HG03442 (cell line): Measurements from ENCODE around the gene SDC4.

ENCODE experiments used
- ATAC-seq: cut with Tn5 transposase; IDR thresholded peaks from one replicate; pipeline ENCODE4 v1.9.1; 2021; ENCODE audit warnings: mild to moderate bottlenecking, moderate library complexity; ENCODE audit not compliant: unreplicated experiment

Gene SDC4

GRCh38 chr20:45347936-45348778 lies at the start of gene SDC4:
Gene SDC4, minus strand, starts transcription at chr20:45348424. Its CDS starts 40 bp downstream, at chr20:45348384.
- no peak for ATAC-seq

- ATAC-seq, result no peak
These were observed 46.8 kb upstream of the SDC4 start for GRCh38 chr20:45395114-45395415.

- no peak for ATAC-seq
These were observed 46.2 kb upstream of the SDC4 start for GRCh38 chr20:45394221-45395113.

- no peak for ATAC-seq
These were observed 44.5 kb upstream of the SDC4 start for GRCh38 chr20:45392733-45393132.

GRCh38 chr20:45391559-45391958 lies 43.3 kb upstream of the SDC4 start:
- ATAC-seq, result no peak

GRCh38 chr20:45390931-45391330 lies 42.7 kb upstream of the SDC4 start:
- no peak for ATAC-seq

- ATAC-seq, result no peak
These were observed 39.0 kb upstream of the SDC4 start for GRCh38 chr20:45387274-45387673.

GRCh38 chr20:45378191-45378590 lies 30.0 kb upstream of the SDC4 start, which contains the start of gene TP53TG5:
Gene TP53TG5, minus strand, starts transcription at chr20:45378325. Its CDS starts 89 bp downstream, at chr20:45378236.
- no peak for ATAC-seq

GRCh38 chr20:45377269-45377668 lies 29.0 kb upstream of the SDC4 start:
- ATAC-seq, result no peak

- ATAC-seq, result no peak
These were observed 26.7 kb upstream of the SDC4 start for GRCh38 chr20:45374966-45375365.

- ATAC-seq, result no peak
These were observed 25.9 kb upstream of the SDC4 start for GRCh38 chr20:45374101-45374467.

GRCh38 chr20:45373353-45374100 lies 25.3 kb upstream of the SDC4 start:
- peak; percentile 60 for ATAC-seq

- ATAC-seq, result no peak
These were observed 24.6 kb upstream of the SDC4 start for GRCh38 chr20:45372646-45373352.

- ATAC-seq, result no peak
These were observed 24.0 kb upstream of the SDC4 start for GRCh38 chr20:45372241-45372640.

GRCh38 chr20:45370571-45371160 lies 22.4 kb upstream of the SDC4 start:
- no peak for ATAC-seq

GRCh38 chr20:45368221-45368980 lies 20.2 kb upstream of the SDC4 start:
- peak; percentile 73 for ATAC-seq

GRCh38 chr20:45367126-45367525 lies 18.9 kb upstream of the SDC4 start:
- no peak for ATAC-seq

- ATAC-seq, result no peak
These were observed 18.4 kb upstream of the SDC4 start for GRCh38 chr20:45366631-45367030.

- no peak for ATAC-seq
These were observed 18.0 kb upstream of the SDC4 start for GRCh38 chr20:45366192-45366591.
